Right cardiac atrium (tissue), 5 donors: ENCODE measurements around the gene SPATA31A6. TPM values are rescaled to one million over a fixed set of nuclear protein-coding genes. Genes with fewer than 3 reads are reported as not detected.
"Not testable (repeated sequence)": the region's sequence is repeated elsewhere in the genome, so short reads cannot be mapped to it uniquely, and the experiment has no call there.

ENCODE experiments used
- ATAC-seq, 2 donors: fragments of 200-7000 bp; cut with Tn5 transposase; one replicate each; pipeline versions ENCODE4 v1.8.0 to v1.9.1; 2020; ENCODE audit warnings: moderate library complexity in 2 of 2, mild to moderate bottlenecking in 1 of 2
- DNase-seq, 3 donors: peaks; one replicate each; pipeline ENCODE4 v3.0.0-alpha.2; 2020
- H3K27ac ChIP-seq: one replicate; pipeline ENCODE4 v1.5.1; 2013; ENCODE audit warnings: mild to moderate bottlenecking, low read length, control low read depth, moderate library complexity
- H3K27me3 ChIP-seq: one replicate; pipeline ENCODE4 v1.6.1; 2013; ENCODE audit not compliant: control insufficient read depth, insufficient read depth
- H3K4me1 ChIP-seq: one replicate; pipeline ENCODE4 v1.6.1; 2013; ENCODE audit warnings: low read length; ENCODE audit not compliant: control insufficient read depth, insufficient read depth
- H3K4me3 ChIP-seq: one replicate; pipeline ENCODE4 v1.5.1; 2013; ENCODE audit warnings: low read length, control low read depth
- H3K9me3 ChIP-seq: one replicate; pipeline ENCODE4 v1.6.1; 2013; ENCODE audit warnings: low read length; ENCODE audit not compliant: control insufficient read depth
- WGBS: extraction: QIAGEN DNeasy Blood & Tissue Kit; methylation state at CpG from one replicate; pipeline ENCODE4 v1.1.7; 2013; 5-methylcytosine and 5-hydroxymethylcytosine counted together
- intact Hi-C, 4 donors: fragments of 100-400 bp; cut with DNase I; formaldehyde crosslinking; loops; one replicate each; pipeline versions ENCODE4 v1.11.0 to v1.14.0; 2022 to 2023
- long read RNA-seq, 4 donors: library from polyadenylated mRNA; unstranded; transcript quantifications; one replicate each; pipeline ENCODE4 v2.0.0, GENCODE V29; 2020 to 2021
- polyA plus RNA-seq: library from polyadenylated mRNA; stranded (reverse); fragments of 200-250 nt; gene quantifications from one replicate; pipeline ENCODE4 v1.2.3, GENCODE V29; 2013
- total RNA-seq, 4 donors: library from RNA; stranded (reverse); fragmentation: NEBNext Ultra II Directional; extraction: Animal tissue kit (Norgen Biotek cat#: 25700); gene quantifications; one replicate each; pipeline ENCODE4 v1.2.1, GENCODE V29; 2021
- donor health status: healthy with polysubstance abuse.
- donor health status: DM: no; HTN: yes; CAD: no.
- donor health status: DM: no; HTN: no; CAD: no.
- donor health status: DM: no; HTN: yes; CAD: no; lungs with severe emphysema.
- donor health status: DM: yes; HTN: yes; CAD: no.

SPATA31A6 gene
- total RNA-seq, result not detected
- not detected for polyA plus RNA-seq
- long read RNA-seq, donor 1, result 0 reads
- long read RNA-seq, donor 2, result 0 reads
- long read RNA-seq, donor 3, result 0 reads
- long read RNA-seq, donor 4, result 0 reads

GRCh38 chr9:42183359-42183758 is at the start of gene SPATA31A6:
SPATA31A6 (plus strand) TSS chr9:42183659; CDS start chr9:42183688, 29 bp downstream.
- intact Hi-C loops, ATAC-seq: not testable (repeated sequence)
- 71% methylated on average over 1 of the region's 5 CpGs for WGBS

GRCh38 chr9:42160299-42160698 is 23.2 kb upstream of the SPATA31A6 start:
- ATAC-seq, intact Hi-C loops, H3K27ac ChIP-seq, H3K4me3 ChIP-seq, H3K4me1 ChIP-seq, H3K9me3 ChIP-seq, DNase-seq, H3K27me3 ChIP-seq: not testable (repeated sequence)
- no CpG with 5 or more reads among the region's 1 CpG for WGBS

More at GRCh38 chr9:42183359-42183758, at the start of gene SPATA31A6:
- not testable (repeated sequence) for H3K4me1 ChIP-seq, H3K9me3 ChIP-seq, H3K27ac ChIP-seq, H3K27me3 ChIP-seq, DNase-seq, H3K4me3 ChIP-seq

GRCh38 chr9:42219861-42220260 is 36.4 kb downstream of the SPATA31A6 start:
- H3K9me3 ChIP-seq, H3K4me1 ChIP-seq, ATAC-seq, H3K4me3 ChIP-seq, DNase-seq, H3K27ac ChIP-seq, intact Hi-C loops, H3K27me3 ChIP-seq: not testable (repeated sequence)
- 27% methylated on average over 2 of the region's 2 CpGs for WGBS

GRCh38 chr9:42223230-42223629 is 39.8 kb downstream of the SPATA31A6 start:
- 74% methylated on average over 9 of the region's 10 CpGs for WGBS
- DNase-seq, H3K27me3 ChIP-seq, intact Hi-C loops, H3K4me3 ChIP-seq, H3K9me3 ChIP-seq, H3K4me1 ChIP-seq, ATAC-seq, H3K27ac ChIP-seq: not testable (repeated sequence)

GRCh38 chr9:42233031-42233430 is 49.6 kb downstream of the SPATA31A6 start:
- H3K4me3 ChIP-seq, H3K27ac ChIP-seq, H3K9me3 ChIP-seq, H3K27me3 ChIP-seq, H3K4me1 ChIP-seq, ATAC-seq, intact Hi-C loops, DNase-seq: not testable (repeated sequence)
- WGBS, result 24% methylated on average over 4 of the region's 4 CpGs

- H3K27ac ChIP-seq, H3K27me3 ChIP-seq, DNase-seq, ATAC-seq, intact Hi-C loops, H3K4me1 ChIP-seq, H3K4me3 ChIP-seq, H3K9me3 ChIP-seq: not testable (repeated sequence)
These were observed 51.2 kb downstream of the SPATA31A6 start for GRCh38 chr9:42234610-42235009.

GRCh38 chr9:42235352-42235991 is 52.0 kb downstream of the SPATA31A6 start:
- H3K27me3 ChIP-seq, H3K27ac ChIP-seq, H3K9me3 ChIP-seq, DNase-seq, H3K4me1 ChIP-seq, H3K4me3 ChIP-seq, intact Hi-C loops: not testable (repeated sequence)
- peak; percentile 72 to 85 for ATAC-seq
- no CpG with 5 or more reads among the region's 1 CpG for WGBS

- ATAC-seq, result peak in 1 of 2 donors; percentile 8
- DNase-seq, H3K9me3 ChIP-seq, intact Hi-C loops, H3K4me3 ChIP-seq, H3K27me3 ChIP-seq, H3K27ac ChIP-seq, H3K4me1 ChIP-seq: not testable (repeated sequence)
These were observed 52.6 kb downstream of the SPATA31A6 start for GRCh38 chr9:42236097-42236496.

- WGBS, result 86% methylated on average over 3 of the region's 3 CpGs
- intact Hi-C loops, H3K27ac ChIP-seq, H3K4me3 ChIP-seq, DNase-seq, ATAC-seq, H3K27me3 ChIP-seq, H3K4me1 ChIP-seq, H3K9me3 ChIP-seq: not testable (repeated sequence)
These were observed 53.9 kb downstream of the SPATA31A6 start for GRCh38 chr9:42237381-42237780.

- ATAC-seq, result peak in 1 of 2 donors; percentile 49
- H3K27ac ChIP-seq, H3K27me3 ChIP-seq, H3K4me3 ChIP-seq, DNase-seq, H3K4me1 ChIP-seq, intact Hi-C loops, H3K9me3 ChIP-seq: not testable (repeated sequence)
- 73% methylated on average over 2 of the region's 2 CpGs for WGBS
These were observed 55.4 kb downstream of the SPATA31A6 start for GRCh38 chr9:42238862-42239261.
